Activated B cell treated with CpG ODN at 0.5 μM for 24 hours (primary cell): ENCODE results near the gene PDZRN3. TPM values are rescaled to one million over a fixed set of nuclear protein-coding genes. Genes with fewer than 3 reads are reported as not detected.

Experiments used
- ATAC-seq: fragments of 200-7000 bp; cut with Tn5 transposase; one replicate; pipeline ENCODE4 v1.10.0; 2021; ENCODE audit warnings: low read depth, mild to moderate bottlenecking, moderate library complexity
- CTCF ChIA-PET: fragments of 350-600 bp; sonication (Branson Sonifier 250); formaldehyde crosslinking; loops from one replicate; lab custom pipeline; 2021; ENCODE audit warnings: antibody characterized with exemption; lab: Charles Lee
- POLR2A ChIA-PET: fragments of 350-600 bp; sonication (Branson Sonifier 250); formaldehyde crosslinking; loops from one replicate; lab custom pipeline; 2021; ENCODE audit warnings: antibody characterized with exemption; lab: Charles Lee
- DNase-seq: peaks from one replicate; pipeline ENCODE4 v3.0.0; 2022
- H3K27ac Mint-ChIP-seq: one replicate; pipeline ENCODE4 v1.8.0; 2020; ENCODE audit warnings: mixed read lengths
- H3K27me3 Mint-ChIP-seq: one replicate; pipeline ENCODE4 v1.8.0; 2021; ENCODE audit warnings: mixed read lengths
- H3K36me3 Mint-ChIP-seq: one replicate; pipeline ENCODE4 v1.8.0; 2021; ENCODE audit warnings: low read depth, mixed read lengths
- H3K4me1 Mint-ChIP-seq: one replicate; pipeline ENCODE4 v1.8.0; 2021; ENCODE audit warnings: mixed read lengths
- H3K4me3 Mint-ChIP-seq: one replicate; pipeline ENCODE4 v1.8.0; 2020; ENCODE audit warnings: mild to moderate bottlenecking, mixed read lengths
- H3K9me3 Mint-ChIP-seq: one replicate; pipeline ENCODE4 v1.8.0; 2020; ENCODE audit warnings: mixed read lengths
- CTCF ChIP-seq: fragments of 200-600 bp; IDR thresholded peaks from one replicate; pipeline ENCODE4 v1.8.0; 2022; ENCODE audit warnings: antibody characterized with exemption, mild to moderate bottlenecking
- intact Hi-C: fragments of 100-400 bp; cut with micrococcal nuclease; formaldehyde crosslinking; loops from one replicate; pipeline ENCODE4 v1.15.1; 2024
- total RNA-seq: library from RNA; stranded (reverse); gene quantifications from 2 replicates; pipeline ENCODE4 v1.2.3, GENCODE V29; 2022

Gene PDZRN3
- total RNA-seq, 1 donor from 2014 or later = not detected

GRCh38 chr3:73432706-73433032, 192.1 kb downstream of the PDZRN3 start:
- Mint-ChIP-seq H3K4me3 (no peak overlapping the region), H3K27ac (no peak overlapping the region), H3K27me3 (peaks cover 2% of the 10 kb centered on the region), H3K4me1 (no peaks in the 10 kb centered on the region), H3K36me3 (no peaks in the 10 kb centered on the region), H3K9me3 (no peaks in the 10 kb centered on the region)
- ChIA-PET CTCF (interaction anchor here (0.7 kb wide), 1 partner anchor 258 kb away, joined by 3 read pairs; no protein-coding TSS in a partner anchor), POLR2A (no interaction called here)
- ATAC-seq (no peak), DNase-seq (no peak)
- intact Hi-C loops = loop anchor here (1.0 to 2.0 kb wide), 2 partner anchors 331 to 1722 kb away; no protein-coding TSS in a partner anchor
- TF ChIP-seq CTCF = no peak

GRCh38 chr3:73432023-73432705, 192.6 kb downstream of the PDZRN3 start:
- intact Hi-C loops = loop anchor here (1.0 to 2.0 kb wide), 2 partner anchors 331 to 1721 kb away; no protein-coding TSS in a partner anchor

GRCh38 chr3:73431183-73431900, 193.4 kb downstream of the PDZRN3 start:
- no peaks in the 10 kb centered on the region for H3K27me3 Mint-ChIP-seq
- no peaks in the 10 kb centered on the region for H3K36me3 Mint-ChIP-seq
- H3K9me3 Mint-ChIP-seq = no peaks in the 10 kb centered on the region
- no peak for DNase-seq
- ATAC-seq = no peak
- H3K4me3 Mint-ChIP-seq = no peak overlapping the region
- no peak overlapping the region for H3K27ac Mint-ChIP-seq
- CTCF ChIA-PET = no interaction called here
- POLR2A ChIA-PET = interaction anchor here (0.7 kb wide), 1 partner anchor 330 kb away, joined by 3 read pairs; no protein-coding TSS in a partner anchor
- no peaks in the 10 kb centered on the region for H3K4me1 Mint-ChIP-seq
- TF ChIP-seq CTCF = no peak
- intact Hi-C loops = no loop called here

More at GRCh38 chr3:73432023-73432705, 192.6 kb downstream of the PDZRN3 start:
- POLR2A ChIA-PET = no interaction called here
- no peak for TF ChIP-seq CTCF
- H3K9me3 Mint-ChIP-seq = no peaks in the 10 kb centered on the region
- H3K4me3 Mint-ChIP-seq = no peak overlapping the region
- no peaks in the 10 kb centered on the region for H3K4me1 Mint-ChIP-seq
- CTCF ChIA-PET = interaction anchor here (0.7 kb wide), 1 partner anchor 257 kb away, joined by 3 read pairs; no protein-coding TSS in a partner anchor
- H3K27me3 Mint-ChIP-seq = no peaks in the 10 kb centered on the region
- H3K27ac Mint-ChIP-seq = no peak overlapping the region
- H3K36me3 Mint-ChIP-seq = no peaks in the 10 kb centered on the region
- no peak for DNase-seq
- no peak for ATAC-seq

GRCh38 chr3:73427048-73427706, 197.6 kb downstream of the PDZRN3 start:
- no peak for TF ChIP-seq CTCF

GRCh38 chr3:73426606-73427005, 198.1 kb downstream of the PDZRN3 start:
- ChIA-PET CTCF (no interaction called here), POLR2A (no interaction called here)
- Mint-ChIP-seq H3K9me3 (no peaks in the 10 kb centered on the region), H3K4me1 (no peaks in the 10 kb centered on the region), H3K36me3 (no peaks in the 10 kb centered on the region), H3K27me3 (no peaks in the 10 kb centered on the region), H3K4me3 (no peak overlapping the region), H3K27ac (no peak overlapping the region)
- TF ChIP-seq CTCF = no peak
- ATAC-seq (no peak), DNase-seq (no peak)
- intact Hi-C loops = no loop called here

More at GRCh38 chr3:73427048-73427706, 197.6 kb downstream of the PDZRN3 start:
- ChIA-PET POLR2A (no interaction called here), CTCF (no interaction called here)
- H3K4me3 Mint-ChIP-seq = no peak overlapping the region
- DNase-seq = no peak
- no peaks in the 10 kb centered on the region for H3K36me3 Mint-ChIP-seq
- H3K9me3 Mint-ChIP-seq = no peaks in the 10 kb centered on the region
- intact Hi-C loops = no loop called here
- no peaks in the 10 kb centered on the region for H3K27me3 Mint-ChIP-seq
- H3K27ac Mint-ChIP-seq = no peak overlapping the region
- no peaks in the 10 kb centered on the region for H3K4me1 Mint-ChIP-seq
- no peak for ATAC-seq
